K562 (cell line): ENCODE measurements around the gene RHEBL1. TPM values are rescaled to one million over a fixed set of nuclear protein-coding genes. Genes with fewer than 3 reads are reported as not detected.

ENCODE experiments used
- ATF6 ChIP-seq: sonication (generic); formaldehyde crosslinking; IDR thresholded peaks from 2 replicates; pipeline ENCODE4 v1.4.0; 2020; ENCODE audit warnings: mild to moderate bottlenecking, missing genetic modification reagents
- E2F8 ChIP-seq: fragments of 450-650 bp; IDR thresholded peaks from 2 replicates; pipeline ENCODE4 v1.7.1; 2018; ENCODE audit warnings: mild to moderate bottlenecking, low read depth; ENCODE audit not compliant: partially characterized antibody
- GTF2F1 ChIP-seq: IDR thresholded peaks from 2 replicates; pipeline ENCODE4 v1.6.1; 2011; ENCODE audit warnings: low read depth, low read length, improper control_type of control experiment
- HMGN3 ChIP-seq: IDR thresholded peaks from 2 replicates; pipeline ENCODE4 v1.6.1; 2011; ENCODE audit warnings: borderline replicate concordance, low read depth, mild to moderate bottlenecking, mixed read lengths, low read length; ENCODE audit not compliant: insufficient read length; ENCODE audit errors: extremely low read depth
- RFX1 ChIP-seq: fragments of 450-650 bp; IDR thresholded peaks from 2 replicates; pipeline ENCODE4 v1.6.1; 2016; ENCODE audit warnings: mild to moderate bottlenecking, moderate library complexity
- TFE3 ChIP-seq: fragments of 450-650 bp; formaldehyde crosslinking; IDR thresholded peaks from 2 replicates; pipeline ENCODE4 v1.4.0; 2020; ENCODE audit warnings: mild to moderate bottlenecking, mixed read lengths
- polyA plus RNA-seq, 8 experiments: library from polyadenylated mRNA; depleted of rRNA in 4 of 8; stranded (reverse) in 5 of 8; unstranded in 3 of 8; fragments of >200 nt; fragmentation: Nextera tagmentation in 2 of 8; fragmentation: Illumina TruSeq in 1 of 8; extraction: Ambion mirVana in 2 of 8; extraction: Trizol in 1 of 8; gene quantifications; 2 replicates each; pipeline versions ENCODE4 v1.2.1 to v1.2.3, GENCODE V29; 2011 to 2014; ENCODE audit warnings: inconsistent platforms in 1 of 8, missing spikeins in 1 of 8
- total RNA-seq, 7 experiments: library from RNA; depleted of rRNA in 6 of 7; stranded (reverse); fragments of >200 nt in 6 of 7; fragmentation: Illumina TruSeq in 2 of 7; extraction: Trizol in 2 of 7; gene quantifications; 2 replicates each; pipeline versions ENCODE4 v1.2.1 to v1.2.3, GENCODE V29; 2011 to 2021; ENCODE audit warnings: low replicate concordance in 1 of 7
- TF ChIP-seq, protein P1 (sequence below): fragments of 200-800 bp; sonication (Bioruptor generic); IDR thresholded peaks from 2 replicates; pipeline ENCODE4 v1.6.1; 2016; ENCODE audit warnings: missing genetic modification characterization, missing compliant biosample characterization
- TF ChIP-seq, protein P2 (sequence below): fragments of 250-450 bp; sonication (Bioruptor Pico); IDR thresholded peaks from 2 replicates; pipeline ENCODE4 v1.9.0; 2021; ENCODE audit warnings: mild to moderate bottlenecking, inconsistent platforms

The RHEBL1 gene
- total and polyA plus RNA-seq, 9 of the 15 experiments (the other 6 are each of a cell fraction or from before 2014, with no cell fraction given): 4.3 to 36.1 (median 8.2) TPM

GRCh38 chr12:49069507-49070346 lies at the start of gene RHEBL1 (continued):
- TF ChIP-seq, protein P1, sequence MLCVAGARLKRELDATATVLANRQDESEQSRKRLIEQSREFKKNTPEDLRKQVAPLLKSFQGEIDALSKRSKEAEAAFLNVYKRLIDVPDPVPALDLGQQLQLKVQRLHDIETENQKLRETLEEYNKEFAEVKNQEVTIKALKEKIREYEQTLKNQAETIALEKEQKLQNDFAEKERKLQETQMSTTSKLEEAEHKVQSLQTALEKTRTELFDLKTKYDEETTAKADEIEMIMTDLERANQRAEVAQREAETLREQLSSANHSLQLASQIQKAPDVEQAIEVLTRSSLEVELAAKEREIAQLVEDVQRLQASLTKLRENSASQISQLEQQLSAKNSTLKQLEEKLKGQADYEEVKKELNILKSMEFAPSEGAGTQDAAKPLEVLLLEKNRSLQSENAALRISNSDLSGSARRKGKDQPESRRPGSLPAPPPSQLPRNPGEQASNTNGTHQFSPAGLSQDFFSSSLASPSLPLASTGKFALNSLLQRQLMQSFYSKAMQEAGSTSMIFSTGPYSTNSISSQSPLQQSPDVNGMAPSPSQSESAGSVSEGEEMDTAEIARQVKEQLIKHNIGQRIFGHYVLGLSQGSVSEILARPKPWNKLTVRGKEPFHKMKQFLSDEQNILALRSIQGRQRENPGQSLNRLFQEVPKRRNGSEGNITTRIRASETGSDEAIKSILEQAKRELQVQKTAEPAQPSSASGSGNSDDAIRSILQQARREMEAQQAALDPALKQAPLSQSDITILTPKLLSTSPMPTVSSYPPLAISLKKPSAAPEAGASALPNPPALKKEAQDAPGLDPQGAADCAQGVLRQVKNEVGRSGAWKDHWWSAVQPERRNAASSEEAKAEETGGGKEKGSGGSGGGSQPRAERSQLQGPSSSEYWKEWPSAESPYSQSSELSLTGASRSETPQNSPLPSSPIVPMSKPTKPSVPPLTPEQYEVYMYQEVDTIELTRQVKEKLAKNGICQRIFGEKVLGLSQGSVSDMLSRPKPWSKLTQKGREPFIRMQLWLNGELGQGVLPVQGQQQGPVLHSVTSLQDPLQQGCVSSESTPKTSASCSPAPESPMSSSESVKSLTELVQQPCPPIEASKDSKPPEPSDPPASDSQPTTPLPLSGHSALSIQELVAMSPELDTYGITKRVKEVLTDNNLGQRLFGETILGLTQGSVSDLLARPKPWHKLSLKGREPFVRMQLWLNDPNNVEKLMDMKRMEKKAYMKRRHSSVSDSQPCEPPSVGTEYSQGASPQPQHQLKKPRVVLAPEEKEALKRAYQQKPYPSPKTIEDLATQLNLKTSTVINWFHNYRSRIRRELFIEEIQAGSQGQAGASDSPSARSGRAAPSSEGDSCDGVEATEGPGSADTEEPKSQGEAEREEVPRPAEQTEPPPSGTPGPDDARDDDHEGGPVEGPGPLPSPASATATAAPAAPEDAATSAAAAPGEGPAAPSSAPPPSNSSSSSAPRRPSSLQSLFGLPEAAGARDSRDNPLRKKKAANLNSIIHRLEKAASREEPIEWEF (CRISPR knock-in tag): no peak
- TF ChIP-seq, protein P2, sequence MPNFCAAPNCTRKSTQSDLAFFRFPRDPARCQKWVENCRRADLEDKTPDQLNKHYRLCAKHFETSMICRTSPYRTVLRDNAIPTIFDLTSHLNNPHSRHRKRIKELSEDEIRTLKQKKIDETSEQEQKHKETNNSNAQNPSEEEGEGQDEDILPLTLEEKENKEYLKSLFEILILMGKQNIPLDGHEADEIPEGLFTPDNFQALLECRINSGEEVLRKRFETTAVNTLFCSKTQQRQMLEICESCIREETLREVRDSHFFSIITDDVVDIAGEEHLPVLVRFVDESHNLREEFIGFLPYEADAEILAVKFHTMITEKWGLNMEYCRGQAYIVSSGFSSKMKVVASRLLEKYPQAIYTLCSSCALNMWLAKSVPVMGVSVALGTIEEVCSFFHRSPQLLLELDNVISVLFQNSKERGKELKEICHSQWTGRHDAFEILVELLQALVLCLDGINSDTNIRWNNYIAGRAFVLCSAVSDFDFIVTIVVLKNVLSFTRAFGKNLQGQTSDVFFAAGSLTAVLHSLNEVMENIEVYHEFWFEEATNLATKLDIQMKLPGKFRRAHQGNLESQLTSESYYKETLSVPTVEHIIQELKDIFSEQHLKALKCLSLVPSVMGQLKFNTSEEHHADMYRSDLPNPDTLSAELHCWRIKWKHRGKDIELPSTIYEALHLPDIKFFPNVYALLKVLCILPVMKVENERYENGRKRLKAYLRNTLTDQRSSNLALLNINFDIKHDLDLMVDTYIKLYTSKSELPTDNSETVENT (CRISPR knock-in tag): no peak
- peak; percentile 74 for TF ChIP-seq HMGN3
- peak; percentile 77 for TF ChIP-seq RFX1
- peak; percentile 72; the same call in 1 of the 2 replicates for TF ChIP-seq ATF6
- TF ChIP-seq GTF2F1: no peak; the same call in 1 of the 2 replicates
- TF ChIP-seq E2F8: peak; percentile 32
- TF ChIP-seq TFE3 (CRISPR knock-in tag): peak; percentile 96
